Endothelial cell (in vitro differentiated cells): ENCODE results near the gene RECQL5. TPM values are rescaled to one million over a fixed set of nuclear protein-coding genes. Genes with fewer than 3 reads are reported as not detected.

Source experiments
- DNase-seq: peaks from one replicate; pipeline ENCODE4 v3.0.0; 2021; ENCODE audit warnings: low spot score
- H3K27ac Mint-ChIP-seq: one replicate; pipeline ENCODE4 v1.8.0; 2021; ENCODE audit warnings: mixed read lengths, inconsistent platforms; ENCODE audit not compliant: unreplicated experiment
- H3K27me3 Mint-ChIP-seq: one replicate; pipeline ENCODE4 v1.8.0; 2021; ENCODE audit warnings: mild to moderate bottlenecking, moderate library complexity, mixed read lengths, inconsistent platforms; ENCODE audit not compliant: unreplicated experiment
- H3K36me3 Mint-ChIP-seq: one replicate; pipeline ENCODE4 v1.8.0; 2021; ENCODE audit warnings: mild to moderate bottlenecking, low read depth, mixed read lengths, inconsistent platforms; ENCODE audit not compliant: unreplicated experiment
- H3K4me1 Mint-ChIP-seq: one replicate; pipeline ENCODE4 v1.8.0; 2021; ENCODE audit warnings: mild to moderate bottlenecking, mixed read lengths, inconsistent platforms; ENCODE audit not compliant: unreplicated experiment
- H3K4me3 Mint-ChIP-seq: one replicate; pipeline ENCODE4 v1.8.0; 2021; ENCODE audit warnings: mild to moderate bottlenecking, mixed read lengths, inconsistent platforms; ENCODE audit not compliant: unreplicated experiment
- H3K9me3 Mint-ChIP-seq: one replicate; pipeline ENCODE4 v1.8.0; 2021; ENCODE audit warnings: mixed read lengths, inconsistent platforms; ENCODE audit not compliant: unreplicated experiment
- total RNA-seq: library from RNA; stranded (reverse); fragmentation: NEBNext Ultra II Directional; extraction: Animal tissue kit (Norgen Biotek cat#: 25700); gene quantifications from one replicate; pipeline ENCODE4 v1.2.1, GENCODE V29; 2021; ENCODE audit not compliant: unreplicated experiment
- TF ChIP-seq, protein P1 (sequence below): fragments of 200-600 bp; sonication (generic); IDR thresholded peaks from one replicate; pipeline ENCODE4 v1.5.0; 2021; ENCODE audit warnings: antibody characterized with exemption; ENCODE audit not compliant: unreplicated experiment

The RECQL5 gene
- total RNA-seq, 1 donor from 2014 or later = 40.2 TPM

DNA sequence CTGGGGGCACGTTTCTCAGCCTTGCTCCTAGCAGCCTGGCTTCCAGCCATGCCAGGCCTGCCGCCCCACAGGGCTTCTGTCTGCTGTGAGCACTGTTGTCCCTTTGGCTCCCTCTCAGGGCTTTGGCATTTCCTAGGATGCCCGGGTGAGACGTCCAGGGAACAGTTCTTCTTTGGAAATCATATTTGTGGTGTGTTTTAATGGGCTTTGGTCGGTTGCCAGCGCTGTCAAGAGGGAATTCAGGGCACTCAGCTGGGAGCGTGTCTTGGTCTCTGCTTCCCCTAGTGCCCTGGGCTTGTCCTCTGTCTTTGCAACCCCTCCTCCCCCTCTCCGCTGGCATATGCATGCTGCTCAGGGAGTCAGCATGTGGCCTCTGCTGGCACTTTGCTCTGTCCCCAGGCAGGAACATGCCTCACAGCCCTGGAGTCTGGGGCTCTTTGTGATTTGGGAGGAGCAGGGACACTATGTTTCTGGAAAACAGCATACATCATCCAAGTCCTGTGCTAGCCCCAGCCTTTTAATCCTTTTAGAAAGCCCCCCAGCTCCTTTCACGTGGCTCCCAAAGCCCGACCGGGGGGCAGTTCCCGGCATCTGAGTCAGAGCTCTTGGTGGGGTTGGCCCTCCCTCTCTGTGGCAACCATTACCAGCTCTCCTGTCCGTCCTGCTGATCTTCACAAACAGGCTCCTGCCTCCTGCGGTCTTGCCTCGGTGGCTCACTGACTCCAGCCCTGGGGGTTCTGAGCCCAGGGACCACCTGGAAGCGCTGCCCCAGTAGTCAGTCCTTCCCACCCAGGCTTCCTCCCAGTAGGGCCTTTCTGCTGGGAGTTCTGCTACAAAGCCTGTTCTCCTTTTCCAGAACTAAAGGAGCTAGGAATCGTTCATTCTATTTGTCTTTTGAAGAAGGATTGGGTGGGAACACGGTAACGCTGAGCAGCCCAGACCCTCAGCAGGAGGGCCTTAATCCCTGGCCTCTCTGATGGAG, 26.8 kb upstream of the RECQL5 start:
- Mint-ChIP-seq H3K4me3 (no peak overlapping the region), H3K4me1 (peaks cover 14% of the 10 kb centered on the region), H3K9me3 (no peaks in the 10 kb centered on the region), H3K36me3 (peaks cover 29% of the 10 kb centered on the region), H3K27ac (no peak overlapping the region), H3K27me3 (peaks cover 6% of the 10 kb centered on the region)
- no peak for DNase-seq
- TF ChIP-seq, protein P1, sequence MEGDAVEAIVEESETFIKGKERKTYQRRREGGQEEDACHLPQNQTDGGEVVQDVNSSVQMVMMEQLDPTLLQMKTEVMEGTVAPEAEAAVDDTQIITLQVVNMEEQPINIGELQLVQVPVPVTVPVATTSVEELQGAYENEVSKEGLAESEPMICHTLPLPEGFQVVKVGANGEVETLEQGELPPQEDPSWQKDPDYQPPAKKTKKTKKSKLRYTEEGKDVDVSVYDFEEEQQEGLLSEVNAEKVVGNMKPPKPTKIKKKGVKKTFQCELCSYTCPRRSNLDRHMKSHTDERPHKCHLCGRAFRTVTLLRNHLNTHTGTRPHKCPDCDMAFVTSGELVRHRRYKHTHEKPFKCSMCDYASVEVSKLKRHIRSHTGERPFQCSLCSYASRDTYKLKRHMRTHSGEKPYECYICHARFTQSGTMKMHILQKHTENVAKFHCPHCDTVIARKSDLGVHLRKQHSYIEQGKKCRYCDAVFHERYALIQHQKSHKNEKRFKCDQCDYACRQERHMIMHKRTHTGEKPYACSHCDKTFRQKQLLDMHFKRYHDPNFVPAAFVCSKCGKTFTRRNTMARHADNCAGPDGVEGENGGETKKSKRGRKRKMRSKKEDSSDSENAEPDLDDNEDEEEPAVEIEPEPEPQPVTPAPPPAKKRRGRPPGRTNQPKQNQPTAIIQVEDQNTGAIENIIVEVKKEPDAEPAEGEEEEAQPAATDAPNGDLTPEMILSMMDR = no peak

DNA sequence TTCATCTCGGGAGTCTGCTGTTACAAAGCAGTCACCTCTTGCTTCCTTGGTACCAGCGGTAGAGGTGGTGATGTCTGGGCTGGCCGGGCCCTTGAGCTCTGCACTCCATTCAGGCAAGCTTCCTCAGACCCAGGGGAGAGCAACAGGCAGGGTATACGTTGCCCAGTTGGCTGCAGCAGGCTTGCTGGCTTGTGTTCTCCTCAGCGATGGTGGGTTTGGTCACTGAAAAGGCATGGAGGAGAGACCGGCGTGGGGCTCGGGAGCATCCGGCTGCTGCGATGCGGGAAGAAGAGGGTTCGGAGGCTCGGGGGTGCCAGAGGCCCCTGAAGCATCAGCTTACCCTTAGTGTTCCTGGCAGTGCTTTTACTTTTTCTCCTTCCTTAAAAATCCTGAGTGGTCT, 26.0 kb upstream of the RECQL5 start:
- TF ChIP-seq, protein P1 = no peak
- peaks cover 22% of the 10 kb centered on the region for H3K4me1 Mint-ChIP-seq
- H3K36me3 Mint-ChIP-seq = peaks cover 34% of the 10 kb centered on the region
- no peak for DNase-seq
- H3K27me3 Mint-ChIP-seq = peaks cover 9% of the 10 kb centered on the region
- no peak overlapping the region for H3K27ac Mint-ChIP-seq
- no peak overlapping the region for H3K4me3 Mint-ChIP-seq
- no peaks in the 10 kb centered on the region for H3K9me3 Mint-ChIP-seq

DNA sequence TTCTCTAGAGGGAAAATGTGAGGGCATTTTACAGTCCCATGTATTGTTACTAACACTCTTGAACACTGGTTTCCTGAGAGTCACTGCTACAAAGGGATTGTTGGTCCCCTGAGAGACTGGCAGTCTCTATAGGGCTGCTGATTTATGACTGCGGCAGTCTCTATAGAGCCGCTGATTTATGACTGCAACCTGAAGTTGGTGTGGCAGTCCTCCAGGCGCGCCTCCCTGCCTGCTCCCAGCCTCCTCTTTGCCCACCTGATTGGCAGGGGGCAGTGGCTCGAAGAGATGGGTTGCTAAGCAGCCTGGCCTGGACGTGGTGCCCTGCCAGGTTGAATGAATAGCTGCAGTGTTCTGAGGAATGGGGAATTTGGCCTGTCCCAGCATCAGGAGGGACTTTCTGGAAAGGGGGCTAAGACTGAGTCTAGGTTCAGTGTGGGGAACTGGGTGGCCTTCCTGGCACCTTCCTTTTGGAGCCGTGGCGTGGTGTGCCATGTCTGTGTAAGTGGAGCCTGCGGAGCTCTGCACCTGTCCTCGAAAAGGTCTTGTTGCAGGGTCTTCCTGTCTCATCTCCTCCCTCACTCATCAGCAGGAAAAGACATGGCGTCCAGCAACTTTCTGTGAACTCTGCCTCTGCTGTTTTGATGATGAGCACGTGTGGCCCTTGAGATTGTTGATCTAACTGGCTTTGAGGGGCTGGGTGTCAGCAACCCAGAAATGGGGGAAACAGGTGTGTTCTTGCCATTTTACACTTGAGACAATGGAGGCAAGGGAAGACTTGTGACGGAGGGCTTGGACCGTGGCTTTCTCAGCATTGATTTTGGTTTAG, 25.1 kb upstream of the RECQL5 start:
- Mint-ChIP-seq H3K36me3 (peaks cover 33% of the 10 kb centered on the region), H3K9me3 (no peaks in the 10 kb centered on the region), H3K4me3 (peak overlapping the region; percentile 33), H3K4me1 (peaks cover 31% of the 10 kb centered on the region), H3K27ac (peak overlapping the region; percentile 57), H3K27me3 (peaks cover 9% of the 10 kb centered on the region)
- TF ChIP-seq, protein P1 = no peak
- DNase-seq = no peak

DNA sequence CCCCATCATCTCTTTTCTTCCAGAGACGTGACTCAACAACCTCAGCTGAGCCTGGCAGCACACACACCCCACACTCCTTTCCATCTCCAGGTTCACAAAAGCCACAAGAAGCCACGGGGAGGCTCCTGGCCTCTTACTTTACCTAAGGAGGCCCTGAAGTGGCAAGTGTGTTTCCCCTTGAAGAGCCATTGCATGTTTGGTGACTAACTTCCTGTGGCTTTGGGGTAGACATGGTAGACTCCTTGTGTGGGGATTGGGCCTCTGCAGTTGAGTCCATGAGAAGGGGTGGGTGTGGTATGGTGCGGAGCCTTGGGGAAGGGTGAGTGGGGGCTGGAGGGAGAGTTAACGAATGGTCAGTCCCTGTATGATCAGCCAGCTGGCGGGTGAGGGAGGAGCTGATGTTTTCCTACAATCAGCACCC, 24.4 kb upstream of the RECQL5 start:
- no peaks in the 10 kb centered on the region for H3K9me3 Mint-ChIP-seq
- DNase-seq = no peak
- H3K27me3 Mint-ChIP-seq = peaks cover 9% of the 10 kb centered on the region
- no peak overlapping the region for H3K4me3 Mint-ChIP-seq
- TF ChIP-seq, protein P1 = no peak
- H3K27ac Mint-ChIP-seq = peak overlapping the region; percentile 57
- H3K36me3 Mint-ChIP-seq = peaks cover 33% of the 10 kb centered on the region
- H3K4me1 Mint-ChIP-seq = peaks cover 37% of the 10 kb centered on the region
